Effector memory CD8-positive, alpha-beta T cell (primary cell): ENCODE results near the gene RPL26.
"Not testable (repeated sequence)": the region's sequence is repeated elsewhere in the genome, so short reads cannot be mapped to it uniquely, and the experiment has no call there.

ENCODE experiments used
- ATAC-seq: fragments of 150-1000 bp; cut with Tn5 transposase; replicated peaks from 2 replicates; pipeline ENCODE4 v1.10.0; 2021; ENCODE audit warnings: mild to moderate bottlenecking, moderate library complexity
- DNase-seq, 3 experiments: peaks; one replicate each; pipeline ENCODE4 v3.0.0; 2021
- H3K27ac Mint-ChIP-seq, 2 donors: one replicate each; pipeline ENCODE4 v1.8.0; 2022; ENCODE audit warnings: mild to moderate bottlenecking in 2 of 2, mixed read lengths in 2 of 2, moderate library complexity in 2 of 2
- H3K27me3 Mint-ChIP-seq, 2 donors: one replicate each; pipeline ENCODE4 v1.8.0; 2022; ENCODE audit warnings: mixed read lengths in 2 of 2
- H3K36me3 Mint-ChIP-seq: one replicate; pipeline ENCODE4 v1.8.0; 2022; ENCODE audit warnings: mild to moderate bottlenecking, moderate library complexity, mixed read lengths; ENCODE audit not compliant: insufficient read depth
- H3K4me1 Mint-ChIP-seq, 2 donors: one replicate each; pipeline ENCODE4 v1.8.0; 2022; ENCODE audit warnings: low read depth in 2 of 2, mixed read lengths in 2 of 2
- H3K4me3 Mint-ChIP-seq, 2 donors: one replicate each; pipeline ENCODE4 v1.8.0; 2022; ENCODE audit warnings: mild to moderate bottlenecking in 2 of 2, mixed read lengths in 2 of 2, moderate library complexity in 2 of 2
- H3K9me3 Mint-ChIP-seq, 2 donors: one replicate each; pipeline ENCODE4 v1.8.0; 2022; ENCODE audit warnings: mixed read lengths in 2 of 2

Gene RPL26

DNA sequence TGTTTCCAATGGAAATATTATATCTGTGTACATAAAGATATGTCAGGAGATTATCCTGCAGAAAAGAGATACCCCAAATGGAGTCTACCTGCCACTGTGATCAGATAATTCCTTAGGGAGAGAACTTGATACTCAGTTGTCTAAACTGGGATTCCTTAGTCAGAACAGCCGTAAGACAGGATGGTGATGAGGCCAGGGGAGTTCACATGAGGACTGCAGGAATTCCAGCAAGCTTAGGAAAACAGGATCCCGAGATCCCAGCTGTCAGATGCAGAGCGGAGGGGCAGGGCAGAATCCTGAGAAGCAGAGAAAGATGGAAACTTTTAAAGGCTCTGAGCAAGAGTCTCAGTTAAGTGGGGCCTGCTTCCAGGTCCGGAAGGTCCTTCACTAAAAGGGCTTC lies 11.2 kb downstream of the RPL26 start:
- Mint-ChIP-seq H3K4me1 (peaks cover 10 to 17% of the 10 kb centered on the region in 2 donors), H3K27ac (no peak overlapping the region), H3K4me3 (no peak overlapping the region), H3K36me3 (peaks cover 16% of the 10 kb centered on the region), H3K27me3 (no peaks in the 10 kb centered on the region), H3K9me3 (no peaks in the 10 kb centered on the region)
- ATAC-seq = no peak
- DNase-seq = no peak

GRCh38 chr17:8369944-8370343 lies 13.0 kb downstream of the RPL26 start:
- H3K4me1 Mint-ChIP-seq = peaks cover 2 to 4% of the 10 kb centered on the region in 2 donors
- DNase-seq = no peak
- no peak overlapping the region for H3K27ac Mint-ChIP-seq
- H3K9me3 Mint-ChIP-seq = no peaks in the 10 kb centered on the region
- H3K36me3 Mint-ChIP-seq = peaks cover 15% of the 10 kb centered on the region
- ATAC-seq = no peak
- no peaks in the 10 kb centered on the region for H3K27me3 Mint-ChIP-seq
- H3K4me3 Mint-ChIP-seq = no peak overlapping the region

DNA sequence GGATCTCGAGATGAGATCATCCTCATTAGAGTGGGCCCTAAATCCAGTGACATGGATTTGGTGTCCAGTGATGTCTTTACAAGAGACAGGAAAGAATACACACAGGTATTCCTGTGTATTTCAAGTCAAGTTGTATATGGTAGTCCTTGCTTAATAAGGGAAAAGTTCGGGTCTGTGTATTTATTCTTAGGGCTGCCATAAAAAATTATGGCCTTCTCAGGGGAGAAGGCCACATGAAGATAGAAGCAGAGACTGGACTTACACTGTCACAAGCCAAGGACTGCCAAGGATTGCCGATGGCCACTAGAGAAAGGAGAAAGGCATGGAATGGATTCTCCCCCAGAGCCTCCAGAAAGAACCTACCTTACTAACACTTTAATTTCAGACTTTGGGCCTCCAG lies 14.8 kb downstream of the RPL26 start:
- no peak for ATAC-seq
- Mint-ChIP-seq H3K9me3 (no peaks in the 10 kb centered on the region), H3K27me3 (no peaks in the 10 kb centered on the region), H3K4me1 (peaks cover 2 to 4% of the 10 kb centered on the region in 2 donors), H3K27ac (no peak overlapping the region), H3K36me3 (peaks cover 15% of the 10 kb centered on the region), H3K4me3 (no peak overlapping the region)
- DNase-seq = no peak

DNA sequence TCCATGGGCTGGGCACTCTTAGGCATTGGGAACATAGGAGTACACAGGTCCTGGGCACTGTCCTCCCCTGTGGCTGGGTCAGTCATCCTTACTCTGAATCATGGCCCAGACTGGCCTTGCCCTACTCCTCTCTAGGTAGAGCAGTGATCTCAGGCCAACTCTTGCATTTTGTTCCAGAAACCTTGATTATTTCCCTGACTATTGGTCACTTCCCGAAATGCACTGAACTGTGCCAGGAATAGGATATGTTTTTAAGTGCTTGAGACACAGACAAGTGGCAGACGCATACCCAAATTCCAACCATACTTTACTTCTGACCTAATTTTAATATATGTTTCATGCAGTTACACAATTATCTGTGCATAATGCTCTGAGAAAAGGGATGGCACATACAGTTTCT lies 16.8 kb downstream of the RPL26 start:
- no peak for ATAC-seq
- H3K27ac Mint-ChIP-seq = no peak overlapping the region
- no peak overlapping the region for H3K4me3 Mint-ChIP-seq
- DNase-seq = no peak
- no peaks in the 10 kb centered on the region for H3K4me1 Mint-ChIP-seq
- H3K27me3 Mint-ChIP-seq = no peaks in the 10 kb centered on the region
- H3K36me3 Mint-ChIP-seq = peaks cover 15% of the 10 kb centered on the region
- H3K9me3 Mint-ChIP-seq = no peaks in the 10 kb centered on the region

GRCh38 chr17:8365143-8365542 lies 17.9 kb downstream of the RPL26 start:
- H3K36me3 Mint-ChIP-seq = peaks cover 15% of the 10 kb centered on the region
- DNase-seq (no peak), ATAC-seq (no peak)
- no peaks in the 10 kb centered on the region for H3K4me1 Mint-ChIP-seq
- no peak overlapping the region for H3K4me3 Mint-ChIP-seq
- H3K9me3 Mint-ChIP-seq = no peaks in the 10 kb centered on the region
- H3K27me3 Mint-ChIP-seq = no peaks in the 10 kb centered on the region
- H3K27ac Mint-ChIP-seq = no peak overlapping the region

DNA sequence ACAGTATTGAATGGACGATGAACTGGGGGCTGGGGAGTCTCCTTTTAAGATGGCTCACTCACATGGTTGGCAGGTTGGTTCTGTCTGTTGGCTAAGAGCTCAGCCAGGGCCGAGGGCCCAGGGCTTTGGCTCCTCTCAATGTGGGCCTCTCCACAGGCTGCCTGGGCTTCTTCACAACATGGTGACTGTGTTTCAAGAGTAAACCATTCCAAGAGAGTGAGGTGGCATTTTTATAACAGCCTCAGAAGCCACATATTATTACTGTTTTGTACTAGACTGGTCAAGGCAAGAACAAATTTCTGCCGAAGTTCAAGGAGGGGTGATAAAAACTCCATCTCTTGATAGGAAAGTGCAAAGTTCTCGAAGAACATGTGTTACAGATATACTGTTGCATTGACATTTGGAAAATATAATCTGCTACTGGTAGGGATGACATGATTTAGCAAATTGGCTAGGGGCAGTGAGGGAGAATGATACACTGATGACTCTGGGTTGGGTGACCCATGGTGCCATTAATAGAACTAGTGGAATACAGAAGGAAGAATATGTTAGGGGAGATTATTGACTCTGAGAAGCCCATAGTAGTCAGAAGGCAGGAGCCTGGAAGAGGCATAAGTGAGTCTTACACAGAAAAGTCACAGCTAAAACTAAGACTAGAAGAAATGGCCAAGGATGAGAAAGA lies 20.2 kb downstream of the RPL26 start:
- no peaks in the 10 kb centered on the region for H3K27me3 Mint-ChIP-seq

DNA sequence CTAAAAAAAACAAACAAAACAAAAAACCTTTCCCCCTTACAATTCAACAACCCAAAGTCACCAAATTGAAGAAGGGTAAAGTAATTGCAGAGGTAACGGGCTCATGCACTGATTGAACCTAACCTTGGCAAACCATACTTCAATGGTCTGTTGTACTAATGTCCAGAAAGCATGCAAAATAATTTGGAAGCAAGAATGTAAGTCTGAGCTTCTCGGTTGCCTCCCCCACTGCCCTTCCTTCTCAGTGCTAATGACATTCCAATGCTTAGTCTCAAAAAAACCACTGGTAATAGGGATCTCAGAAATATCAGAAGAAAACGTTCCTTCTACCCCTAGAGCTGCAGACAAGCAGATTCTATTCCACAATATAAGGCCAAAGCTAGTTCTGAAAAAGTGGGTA lies 22.2 kb downstream of the RPL26 start:
- no peak for DNase-seq
- H3K4me1 Mint-ChIP-seq = no peaks in the 10 kb centered on the region
- no peak for ATAC-seq

More for the DNA sequence above, 20.2 kb downstream of the RPL26 start:
- Mint-ChIP-seq H3K4me1 (no peaks in the 10 kb centered on the region), H3K9me3 (no peaks in the 10 kb centered on the region), H3K36me3 (peaks cover 8% of the 10 kb centered on the region), H3K27ac (no peak overlapping the region), H3K4me3 (no peak overlapping the region)
- ATAC-seq (no peak), DNase-seq (no peak)

DNA sequence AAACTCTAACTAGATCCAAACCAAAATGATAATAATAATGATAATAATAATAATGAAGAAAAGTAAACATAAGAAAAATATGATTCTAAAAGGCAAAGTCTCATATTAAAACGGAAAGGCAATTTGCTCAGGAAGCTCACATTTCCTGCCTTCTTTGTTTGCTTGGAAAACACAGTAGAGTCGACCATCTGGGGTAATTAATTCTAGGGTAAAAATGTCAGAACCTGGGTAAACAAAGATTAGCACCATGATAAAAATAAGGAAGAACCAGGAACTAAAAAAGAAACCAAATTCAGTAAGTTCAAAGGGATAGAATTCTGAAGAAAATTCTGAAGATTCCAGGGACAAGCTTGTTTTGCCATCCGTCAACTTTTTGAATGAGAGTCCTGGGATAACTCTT lies 22.7 kb downstream of the RPL26 start:
- Mint-ChIP-seq H3K4me3 (no peak overlapping the region), H3K36me3 (no peaks in the 10 kb centered on the region), H3K27me3 (no peaks in the 10 kb centered on the region), H3K27ac (no peak overlapping the region), H3K4me1 (no peaks in the 10 kb centered on the region), H3K9me3 (no peaks in the 10 kb centered on the region)
- ATAC-seq (no peak), DNase-seq (no peak)

More for the DNA sequence above, 22.2 kb downstream of the RPL26 start:
- no peak overlapping the region for H3K27ac Mint-ChIP-seq
- no peak overlapping the region for H3K4me3 Mint-ChIP-seq
- no peaks in the 10 kb centered on the region for H3K36me3 Mint-ChIP-seq
- H3K9me3 Mint-ChIP-seq = no peaks in the 10 kb centered on the region
- H3K27me3 Mint-ChIP-seq = no peaks in the 10 kb centered on the region

DNA sequence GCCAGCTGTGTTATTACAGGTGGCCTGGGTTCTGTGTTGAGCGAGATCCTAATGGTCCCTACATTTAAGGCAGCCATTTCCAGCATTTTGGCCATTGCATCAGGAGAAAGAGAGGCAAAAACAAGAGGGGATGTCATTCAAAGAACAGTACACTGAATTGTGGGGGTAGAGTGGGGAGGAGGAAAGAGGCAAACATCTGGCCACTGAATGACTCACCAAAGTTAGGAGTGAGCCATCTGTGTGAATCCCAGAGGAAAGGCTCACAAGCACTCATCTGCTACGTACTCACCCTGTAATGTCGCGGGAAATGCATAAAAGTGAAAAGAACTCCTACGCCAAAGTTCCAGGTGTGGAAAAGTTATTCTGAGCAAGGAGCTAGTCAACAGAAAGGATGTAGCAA lies 23.2 kb downstream of the RPL26 start:
- Mint-ChIP-seq H3K36me3 (no peaks in the 10 kb centered on the region), H3K4me3 (no peak overlapping the region), H3K9me3 (no peaks in the 10 kb centered on the region), H3K27me3 (no peaks in the 10 kb centered on the region), H3K4me1 (no peaks in the 10 kb centered on the region), H3K27ac (no peak overlapping the region)
- DNase-seq (no peak), ATAC-seq (no peak)

GRCh38 chr17:8357910-8358309 lies 25.1 kb downstream of the RPL26 start:
- Mint-ChIP-seq H3K9me3 (no peaks in the 10 kb centered on the region), H3K4me1 (no peaks in the 10 kb centered on the region), H3K36me3 (no peaks in the 10 kb centered on the region), H3K4me3 (no peak overlapping the region), H3K27ac (no peak overlapping the region), H3K27me3 (peaks cover 0 to 9% of the 10 kb centered on the region in 2 donors)
- ATAC-seq = no peak
- no peak for DNase-seq

GRCh38 chr17:8354236-8354635 lies 28.8 kb downstream of the RPL26 start:
- DNase-seq (no peak), ATAC-seq (no peak)
- no peak overlapping the region for H3K4me3 Mint-ChIP-seq
- H3K27me3 Mint-ChIP-seq = peaks cover 11 to 24% of the 10 kb centered on the region in 2 donors
- no peaks in the 10 kb centered on the region for H3K36me3 Mint-ChIP-seq
- H3K9me3 Mint-ChIP-seq = no peaks in the 10 kb centered on the region
- H3K27ac Mint-ChIP-seq = no peak overlapping the region
- no peaks in the 10 kb centered on the region for H3K4me1 Mint-ChIP-seq

DNA sequence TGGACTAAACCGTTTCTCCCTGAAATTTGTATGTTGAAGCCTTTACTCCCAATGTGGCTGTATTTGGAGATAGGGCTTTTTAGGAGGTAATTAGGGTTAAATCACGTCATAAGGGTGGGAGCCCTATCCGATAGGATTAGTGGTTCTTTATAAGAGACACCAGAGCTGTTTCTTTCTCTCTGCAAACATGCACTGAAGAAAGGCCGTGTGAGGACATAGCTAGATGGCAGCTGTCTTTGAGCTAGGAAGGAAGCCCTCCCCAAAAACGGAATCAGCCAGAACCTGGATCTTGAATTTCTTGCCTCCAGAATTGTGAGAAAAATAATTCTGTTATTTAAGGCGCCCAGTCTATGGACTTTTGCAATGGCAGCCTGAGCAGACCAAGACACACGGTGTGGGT lies 29.3 kb downstream of the RPL26 start:
- no peak for ATAC-seq
- Mint-ChIP-seq H3K9me3 (no peaks in the 10 kb centered on the region), H3K4me3 (no peak overlapping the region), H3K27me3 (peaks cover 11 to 24% of the 10 kb centered on the region in 2 donors), H3K4me1 (no peaks in the 10 kb centered on the region), H3K36me3 (no peaks in the 10 kb centered on the region), H3K27ac (no peak overlapping the region)
- DNase-seq = no peak

GRCh38 chr17:8350339-8350738 lies 32.7 kb downstream of the RPL26 start:
- Mint-ChIP-seq H3K4me1 (no peaks in the 10 kb centered on the region), H3K4me3 (no peak overlapping the region), H3K27ac (no peak overlapping the region), H3K9me3 (no peaks in the 10 kb centered on the region), H3K27me3 (peaks cover 32 to 51% of the 10 kb centered on the region in 2 donors), H3K36me3 (no peaks in the 10 kb centered on the region)
- no peak for ATAC-seq
- no peak for DNase-seq

GRCh38 chr17:8347001-8347400 lies 36.0 kb downstream of the RPL26 start:
- ATAC-seq, H3K4me1 Mint-ChIP-seq: not testable (repeated sequence)

More at GRCh38 chr17:8347001-8347400, 36.0 kb downstream of the RPL26 start:
- DNase-seq, H3K9me3 Mint-ChIP-seq, H3K36me3 Mint-ChIP-seq, H3K27ac Mint-ChIP-seq, H3K4me3 Mint-ChIP-seq: not testable (repeated sequence)
- H3K27me3 Mint-ChIP-seq = peaks cover 32 to 49% of the 10 kb centered on the region in 2 donors
